GM12878 (cell line): ENCODE measurements around the gene PQBP1. TPM values are rescaled to one million over a fixed set of nuclear protein-coding genes. Genes with fewer than 3 reads are reported as not detected.

ENCODE experiments used
- ATAC-seq: fragments of 200-7000 bp; cut with Tn5 transposase; 3 replicates; pipeline ENCODE4 v1.9.1; 2020; ENCODE audit warnings: mild to moderate bottlenecking, moderate library complexity
- BruUV-seq: library from RNA; stranded (reverse); fragments of 400-500 nt; replicated peaks from 2 replicates; lab custom pipeline; 2021; lab: Mats Ljungman, UMichigan
- CTCF ChIA-PET: fragments of 300-600 bp; sonication (Branson Sonifier 250); formaldehyde crosslinking; extraction: SDS; loops from one replicate; lab custom pipeline; 2021; ENCODE audit warnings: inconsistent platforms; lab: Yijun Ruan, JAX
- POLR2A ChIA-PET: fragments of 350-600 bp; formaldehyde crosslinking; extraction: SDS; loops from one replicate; lab custom pipeline; 2021; ENCODE audit warnings: inconsistent platforms; lab: Charles Lee
- RAD21 ChIA-PET: fragments of 300-600 bp; sonication (Branson Sonifier 250); formaldehyde crosslinking; loops from one replicate; lab custom pipeline; 2023; ENCODE audit warnings: antibody characterized with exemption; ENCODE audit not compliant: unreplicated experiment; lab: Charles Lee
- SMC1A ChIA-PET: fragments of 300-600 bp; sonication (Branson Sonifier 250); formaldehyde crosslinking; loops from one replicate; lab custom pipeline; 2023; ENCODE audit not compliant: unreplicated experiment, uncharacterized antibody; lab: Charles Lee
- DNase-seq: peaks from one replicate; pipeline ENCODE4 v3.0.0-alpha.2; 2011; ENCODE audit warnings: low read depth, low spot score
- FAIRE-seq: peaks from 3 replicates; lab custom pipeline; 2011; peaks lifted over from hg19 to GRCh38; lab: Jason Lieb, UNC
- H2AFZ ChIP-seq: 2 replicates; pipeline ENCODE4 v1.6.0; 2011; ENCODE audit warnings: low read depth, low read length, control low read depth; ENCODE audit not compliant: control insufficient read depth
- H3K27ac ChIP-seq: 2 replicates; pipeline ENCODE4 v1.5.1; 2011; ENCODE audit warnings: control low read depth; ENCODE audit not compliant: control insufficient read depth, insufficient read depth
- H3K27me3 ChIP-seq, 2 experiments: replicated peaks in 1 of 2; 2 replicates each; pipeline versions ENCODE4 v1.6.0 to v1.6.1; 2011; ENCODE audit warnings: low read length in 1 of 2; ENCODE audit not compliant: control insufficient read depth in 2 of 2, insufficient read depth in 2 of 2
- H3K36me3 ChIP-seq, 2 experiments: 2 replicates each; pipeline ENCODE4 v1.5.1; 2011; ENCODE audit warnings: low read length in 1 of 2; ENCODE audit not compliant: control insufficient read depth in 2 of 2, insufficient read depth in 2 of 2
- H3K4me1 ChIP-seq: 2 replicates; pipeline ENCODE4 v1.6.1; 2011; ENCODE audit warnings: mild to moderate bottlenecking, low read length, moderate library complexity, mixed read lengths; ENCODE audit not compliant: control insufficient read depth, insufficient read depth
- H3K4me2 ChIP-seq: 2 replicates; pipeline ENCODE4 v1.6.0; 2011; ENCODE audit warnings: control low read depth; ENCODE audit not compliant: control insufficient read depth, insufficient read depth
- H3K4me3 ChIP-seq: fragments of 200-600 bp; sonication (generic); 2 replicates; pipeline ENCODE4 v1.5.1; 2016
- H3K79me2 ChIP-seq: 2 replicates; pipeline ENCODE4 v1.6.0; 2011; ENCODE audit warnings: low read length; ENCODE audit not compliant: control insufficient read depth, insufficient read depth
- H3K9ac ChIP-seq: 2 replicates; pipeline ENCODE4 v1.8.0; 2011; ENCODE audit warnings: low read length, control low read depth, mixed read lengths; ENCODE audit not compliant: control insufficient read depth, insufficient read depth
- H3K9me3 ChIP-seq: replicated peaks from 3 replicates; pipeline ENCODE4 v1.5.1; 2011; ENCODE audit warnings: mild to moderate bottlenecking, low read length; ENCODE audit not compliant: control insufficient read depth, insufficient read depth
- H4K20me1 ChIP-seq: 2 replicates; pipeline ENCODE4 v1.6.0; 2011; ENCODE audit not compliant: control insufficient read depth, insufficient read depth
- BMI1 ChIP-seq: fragments of 450-650 bp; IDR thresholded peaks from 2 replicates; pipeline ENCODE4 v1.6.1; 2016; ENCODE audit warnings: mild to moderate bottlenecking, moderate library complexity, borderline replicate concordance
- EZH2 ChIP-seq: IDR thresholded peaks from 2 replicates; pipeline ENCODE4 v1.6.1; 2012; ENCODE audit warnings: low read depth, mild to moderate bottlenecking, control low read depth, inconsistent platforms, low read length, borderline replicate concordance; ENCODE audit not compliant: control insufficient read depth
- PKNOX1 ChIP-seq: fragments of 450-650 bp; IDR thresholded peaks from 2 replicates; pipeline ENCODE4 v1.6.1; 2016; ENCODE audit warnings: mild to moderate bottlenecking
- POLR2A ChIP-seq: IDR thresholded peaks from 2 replicates; pipeline ENCODE4 v1.6.1; 2011; ENCODE audit warnings: low read depth, mild to moderate bottlenecking, low read length
- POLR2AphosphoS5 ChIP-seq: IDR thresholded peaks from 2 replicates; pipeline ENCODE4 v1.6.1; 2011; ENCODE audit warnings: mild to moderate bottlenecking, low read length, inconsistent platforms
- RCOR1 ChIP-seq: conservative IDR thresholded peaks from 2 replicates; pipeline ENCODE4 v1.6.1; 2012; ENCODE audit warnings: low read depth, low read length, improper control_type of control experiment
- TARDBP ChIP-seq: IDR thresholded peaks from 2 replicates; pipeline ENCODE4 v1.6.1; 2016; ENCODE audit warnings: borderline replicate concordance
- WGBS: methylation state at CpG from one replicate; pipeline ENCODE4 v1.1.6; 2016; ENCODE audit warnings: low lambda C conversion rate; ENCODE audit not compliant: insufficient replicate concordance, insufficient coverage; ENCODE audit errors: missing lambda C conversion rate; 5-methylcytosine and 5-hydroxymethylcytosine counted together
- in situ Hi-C: fragments of 300-500 bp; cut with MboI; formaldehyde crosslinking; loops from 9 replicates; pipeline ENCODE4 v1.14.3; 2018; ENCODE audit warnings: mixed read lengths
- intact Hi-C: fragments of 100-400 bp; cut with micrococcal nuclease; formaldehyde crosslinking; loops from one replicate; pipeline ENCODE4 v1.14.2; 2022; ENCODE audit not compliant: unreplicated experiment
- polyA plus RNA-seq, 11 experiments: library from polyadenylated mRNA; depleted of rRNA in 4 of 11; unstranded in 6 of 11; stranded (reverse) in 5 of 11; fragments of >200 nt; fragmentation: Nextera tagmentation in 4 of 11; fragmentation: Illumina TruSeq in 1 of 11; extraction: Ambion mirVana in 4 of 11; extraction: Trizol in 1 of 11; gene quantifications; 1 replicate in 1 of 11; 2 replicates in 10 of 11; pipeline versions ENCODE4 v1.2.1 to v1.2.3, GENCODE V29; 2011 to 2016; ENCODE audit warnings: inconsistent platforms in 2 of 11, missing spikeins in 2 of 11, low read depth in 1 of 11
- total RNA-seq, 4 experiments: library from RNA; depleted of rRNA in 3 of 4; stranded (reverse); fragments of >200 nt in 3 of 4; fragmentation: Illumina TruSeq in 1 of 4; extraction: Trizol in 1 of 4; gene quantifications; 2 replicates each; pipeline versions ENCODE4 v1.2.1 to v1.2.3, GENCODE V29; 2013 to 2021

PQBP1 gene
- total and polyA plus RNA-seq, 10 of the 15 experiments (the other 5 are each of a cell fraction or from before 2014, with no cell fraction given), result 12.5 to 74.8 (median 68.5) TPM

- Histone ChIP-seq H3K9me3 (no peaks in the 10 kb centered on the region; the same call in 2 of the 3 replicates), H3K9ac (no peak overlapping the region), H4K20me1 (peaks cover 5% of the 10 kb centered on the region; the same call in 1 of the 2 replicates), H3K4me3 (no peak overlapping the region), H3K79me2 (peaks cover 16% of the 10 kb centered on the region), H3K4me2 (no peak overlapping the region), H3K27me3 (no peaks in the 10 kb centered on the region), H3K27ac (no peak overlapping the region), H2AFZ (no peak overlapping the region), H3K36me3 (peaks cover 3 to 8% of the 10 kb centered on the region in 2 experiments; a peak in 3 of 4 replicates), H3K4me1 (no peaks in the 10 kb centered on the region)
- no TSS peak for BruUV-seq
- in situ Hi-C loops, result no loop called here
- intact Hi-C loops, result loop anchor here (5.0 kb wide), 2 partner anchors 38 to 212 kb away; partner anchors contain the start of gene SUV39H1
- ChIA-PET RAD21 (no interaction called here), POLR2A (no interaction called here), CTCF (interaction anchor here (0.9 kb wide), 1 partner anchor 12 kb away, joined by 3 read pairs; no protein-coding TSS in a partner anchor), SMC1A (no interaction called here)
- DNase-seq, result no peak
- ATAC-seq, result no peak
- 68% methylated on average over 17 of the region's 17 CpGs for WGBS
- TF ChIP-seq RCOR1, result no peak
- no peak for TF ChIP-seq PKNOX1
- TF ChIP-seq POLR2AphosphoS5, result peak; percentile 1; the same call in 1 of the 2 replicates
- peak; percentile 55 for TF ChIP-seq POLR2A
- TF ChIP-seq EZH2, result no peak
- no peak for TF ChIP-seq TARDBP
- TF ChIP-seq BMI1, result no peak
- FAIRE-seq, result no peak
These were observed 12.1 kb downstream of the PQBP1 start for GRCh38 chrX:48909703-48910294.
